Stimulated activated CD8-positive, alpha-beta memory T cell treated with anti-CD3 and anti-CD28 coated beads, Interleukin-7, amount 100 ng/mL, for 48 hours (primary cell): ENCODE results near the gene CLSTN2.

Source experiments
- DNase-seq, 2 donors: peaks; one replicate each; pipeline ENCODE4 v3.0.0-alpha.2; 2020; ENCODE audit warnings: low read depth in 1 of 2; ENCODE audit errors: extremely low read depth in 1 of 2

CLSTN2 gene

GRCh38 chr3:140268103-140268502 lies 333.1 kb downstream of the CLSTN2 start:
- DNase-seq: no peak

DNA sequence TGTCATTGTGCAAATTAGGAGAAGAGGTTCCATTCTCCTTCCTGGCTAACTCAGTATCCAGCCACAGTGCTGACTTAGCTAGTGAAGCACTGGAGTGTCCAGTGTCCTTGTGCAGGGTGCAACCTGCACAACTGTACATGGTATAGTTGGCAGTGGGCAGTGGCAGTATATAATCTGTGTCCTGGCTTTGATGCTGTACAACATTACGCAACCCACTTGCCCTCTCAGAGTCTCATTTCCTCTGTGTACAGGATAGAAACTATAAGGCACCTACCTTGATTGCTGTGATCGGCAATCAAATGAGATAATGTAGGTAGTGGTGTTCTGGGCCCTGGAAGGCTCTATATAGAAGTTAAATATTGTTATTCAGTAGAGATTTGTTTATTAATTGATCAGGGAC lies 333.6 kb downstream of the CLSTN2 start:
- no peak for DNase-seq

GRCh38 chr3:140270329-140270728 lies 335.3 kb downstream of the CLSTN2 start:
- DNase-seq: no peak

DNA sequence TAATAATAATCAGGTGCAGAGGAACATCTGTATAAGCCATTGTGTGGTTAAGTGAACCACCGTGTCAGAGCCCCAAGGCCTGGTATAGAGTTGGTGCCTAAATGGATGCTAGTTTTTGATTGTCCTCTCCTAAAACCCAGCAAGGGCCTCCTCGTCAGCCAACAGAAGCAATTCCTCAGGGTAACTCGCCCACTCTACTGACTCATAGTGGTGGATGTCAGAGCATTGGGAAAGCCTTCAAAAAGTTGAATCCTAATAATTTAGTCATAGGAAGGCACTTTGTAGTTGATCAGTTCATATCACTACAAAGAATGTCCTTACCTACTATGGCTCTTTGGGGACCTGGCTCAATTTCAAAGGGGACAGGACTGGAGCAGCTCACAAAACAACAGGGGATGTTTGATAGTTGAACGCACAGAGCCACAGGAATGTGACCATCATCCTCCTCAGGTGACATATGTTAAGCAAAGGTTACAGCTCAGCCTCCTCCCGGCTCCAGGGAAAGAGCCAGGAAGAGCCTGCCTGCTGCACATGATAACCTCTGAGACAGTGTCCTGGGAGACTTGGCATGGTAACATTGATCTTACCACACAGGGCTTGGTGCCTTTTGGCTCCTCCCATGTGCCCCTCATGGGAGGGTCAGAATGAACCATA lies 338.7 kb downstream of the CLSTN2 start:
- no peak for DNase-seq

DNA sequence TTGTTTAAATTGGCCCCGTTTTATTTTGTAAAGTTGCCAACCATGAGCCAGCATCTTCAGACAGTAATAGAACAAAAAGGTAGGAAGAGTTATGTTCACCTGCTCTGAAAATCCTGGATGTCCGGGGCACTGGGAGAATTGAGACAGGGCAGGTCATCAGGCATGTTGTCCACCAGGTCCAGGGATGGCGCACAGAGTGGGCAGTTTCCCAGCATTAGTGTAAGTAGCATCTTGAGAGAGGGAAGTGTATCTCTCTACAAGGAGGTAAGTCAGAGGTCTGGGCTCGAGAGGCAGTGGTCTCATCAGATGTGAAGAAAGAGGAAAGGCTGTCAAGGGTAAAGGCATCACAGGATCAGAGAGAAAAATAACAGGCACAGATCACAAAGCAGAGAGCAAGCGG lies 339.4 kb downstream of the CLSTN2 start:
- DNase-seq: no peak

DNA sequence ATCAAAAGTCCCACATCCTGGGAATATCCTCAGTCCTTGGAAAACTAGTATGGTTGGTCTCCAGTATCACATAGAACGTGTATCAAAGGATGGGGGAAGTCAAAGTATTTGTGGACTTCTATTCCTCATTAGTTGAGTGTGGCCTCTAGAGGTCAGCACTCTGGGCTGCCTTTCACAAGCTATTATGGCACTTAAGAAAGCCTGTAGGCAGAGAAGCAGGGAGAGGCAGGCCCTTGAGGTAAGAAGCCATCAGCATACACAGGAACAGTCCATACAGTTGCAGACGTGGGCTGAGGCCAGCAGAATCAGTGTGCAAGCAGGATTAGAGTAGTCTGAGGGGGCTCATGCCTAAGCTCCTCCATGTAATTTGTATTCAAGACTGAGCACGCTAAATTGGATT lies 341.7 kb downstream of the CLSTN2 start:
- DNase-seq: no peak

DNA sequence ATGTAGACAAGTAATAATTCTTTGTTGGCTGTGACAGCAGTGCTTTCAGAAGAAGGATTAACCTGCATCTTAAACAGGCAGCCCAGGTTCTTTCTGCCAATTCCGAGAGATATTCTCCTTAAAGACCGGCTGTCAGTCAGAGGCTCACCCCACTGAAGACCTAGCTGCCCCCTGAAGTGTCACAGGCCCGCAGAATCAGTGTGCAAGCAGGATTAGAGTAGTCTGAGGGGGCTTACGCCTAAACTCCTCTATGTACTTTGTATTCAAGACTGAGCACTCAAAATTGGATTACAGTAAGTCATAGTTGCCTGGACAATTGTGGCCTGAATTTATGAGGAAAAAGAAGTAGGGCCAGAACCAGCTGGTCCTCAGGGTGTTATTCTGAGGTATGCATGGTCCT lies 342.9 kb downstream of the CLSTN2 start:
- no peak for DNase-seq

- DNase-seq: no peak
Measured at GRCh38 chr3:140284372-140284771, 349.4 kb downstream of the CLSTN2 start.

DNA sequence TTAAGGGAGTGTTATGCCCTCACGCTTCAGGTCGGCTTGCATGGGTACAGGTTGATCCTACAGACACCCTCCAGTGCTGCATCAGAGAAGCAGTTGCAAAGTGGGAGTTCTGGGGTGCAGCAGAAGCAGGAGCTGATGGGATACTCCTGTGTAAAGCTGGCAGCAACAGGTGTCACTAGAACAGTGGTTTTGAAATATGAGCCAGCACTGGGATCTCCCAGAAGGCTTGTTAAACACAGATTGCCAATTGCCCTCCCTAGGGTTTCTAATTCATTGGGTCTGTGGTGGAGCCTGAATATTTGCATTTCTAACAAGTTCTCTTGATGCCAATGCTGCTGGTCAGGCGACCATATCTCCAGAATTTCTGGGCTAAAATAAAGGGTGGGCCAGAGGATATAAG lies 350.4 kb downstream of the CLSTN2 start:
- DNase-seq: no peak

DNA sequence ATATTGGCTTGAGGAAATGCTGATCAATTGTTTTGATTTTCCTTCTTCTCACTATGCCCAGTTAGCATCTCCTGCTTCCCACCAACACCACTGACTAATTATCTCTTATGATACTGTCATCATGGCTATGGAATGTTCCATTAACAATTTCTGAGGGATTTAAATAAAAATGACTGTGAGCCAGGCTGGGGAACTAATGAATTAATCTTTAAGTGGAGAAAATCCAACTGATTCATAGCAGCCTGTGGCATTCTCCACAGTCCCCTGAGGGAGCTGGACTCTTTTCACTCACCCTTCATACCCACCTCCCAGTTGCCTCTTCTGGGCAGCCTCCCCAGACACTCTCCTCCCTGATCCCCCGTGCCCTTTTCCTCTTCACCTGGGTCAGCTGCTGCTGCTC lies 353.6 kb downstream of the CLSTN2 start:
- no peak for DNase-seq

- DNase-seq: no peak
Measured at GRCh38 chr3:140290105-140290504, 355.1 kb downstream of the CLSTN2 start.

DNA sequence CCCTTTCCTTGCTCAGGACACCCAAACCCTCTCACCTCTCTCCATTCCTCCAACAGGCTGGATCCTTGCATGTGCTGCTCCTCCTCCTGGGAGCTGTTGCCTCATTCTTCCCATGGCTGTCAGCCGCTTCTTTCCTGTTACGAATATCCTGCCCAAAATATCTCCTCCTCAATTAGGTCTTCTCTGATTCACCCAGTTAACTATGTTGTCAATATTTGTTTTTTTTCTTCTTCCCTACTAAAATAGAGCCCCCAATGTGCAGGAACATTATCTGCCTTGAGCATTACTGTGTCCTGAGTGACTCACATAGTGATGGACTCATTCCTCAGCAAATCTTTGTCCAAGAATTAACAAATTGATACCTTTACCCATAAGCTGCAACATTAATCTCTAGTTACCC lies 357.2 kb downstream of the CLSTN2 start:
- no peak for DNase-seq

DNA sequence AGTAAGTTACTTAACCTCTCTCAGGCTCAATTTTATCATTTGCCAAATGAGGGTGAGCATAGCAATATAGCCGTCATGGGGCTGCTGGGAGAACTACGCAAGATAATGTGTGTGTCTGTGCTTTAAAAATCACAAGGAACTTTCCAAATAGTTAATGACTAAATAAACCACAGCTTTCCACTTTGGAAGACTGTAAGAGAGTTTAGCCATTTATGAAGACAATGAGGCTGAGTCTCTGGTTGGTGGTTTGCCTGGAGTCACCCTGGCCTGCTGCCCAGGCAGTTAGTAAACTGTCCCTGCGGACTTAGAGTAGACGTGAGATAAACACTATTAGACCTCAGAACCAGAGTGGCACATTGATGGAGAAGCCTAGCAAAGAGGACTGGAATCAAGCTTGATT lies 357.7 kb downstream of the CLSTN2 start:
- no peak for DNase-seq

DNA sequence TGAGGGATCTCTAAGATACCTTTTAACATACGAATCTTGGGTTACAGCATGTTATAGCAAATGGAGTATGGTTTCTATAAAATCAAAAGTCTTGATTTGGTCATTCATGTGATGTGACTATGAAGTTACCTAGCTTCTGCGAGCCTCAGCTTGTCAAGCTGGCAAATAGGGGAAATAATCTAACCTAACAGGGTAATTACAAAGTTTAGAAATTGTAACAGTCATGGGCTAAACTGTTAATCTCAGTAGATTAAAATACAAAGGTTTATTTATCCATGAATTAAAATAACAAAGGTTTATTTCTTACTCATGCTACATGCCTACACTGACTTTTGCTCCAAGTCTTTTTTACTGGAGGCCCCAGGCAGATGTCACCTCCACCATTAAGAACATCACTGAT lies 359.1 kb downstream of the CLSTN2 start:
- DNase-seq: no peak

DNA sequence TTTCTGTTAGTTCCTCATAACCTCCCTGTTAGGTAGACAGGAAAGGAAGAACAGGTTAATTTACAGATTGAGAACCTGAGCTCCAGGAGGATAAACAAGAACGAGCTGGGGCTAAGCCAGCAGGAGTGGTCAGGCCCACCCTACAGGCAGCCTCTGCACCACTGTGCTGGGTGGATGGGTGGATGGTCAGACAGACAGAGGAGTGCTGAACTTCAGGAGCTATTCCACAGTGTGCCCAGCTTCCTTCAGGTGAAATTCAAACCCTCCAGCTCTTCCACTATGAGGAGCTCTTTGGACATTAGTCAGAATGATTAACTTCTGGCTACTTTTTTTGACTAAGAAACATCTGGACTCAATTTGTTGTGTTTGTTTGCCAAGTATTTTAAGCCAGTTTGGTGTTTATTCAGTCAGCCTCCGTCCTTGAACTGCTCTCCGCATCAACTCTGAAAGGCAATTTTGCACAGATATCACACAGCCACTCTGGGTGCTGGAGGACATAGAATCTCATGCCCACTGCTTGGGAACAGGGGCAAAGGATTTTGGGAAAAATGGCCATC lies 361.9 kb downstream of the CLSTN2 start:
- no peak for DNase-seq

- DNase-seq: no peak
Measured at GRCh38 chr3:140298043-140298442, 363.1 kb downstream of the CLSTN2 start.

GRCh38 chr3:140298569-140299070 lies 363.6 kb downstream of the CLSTN2 start:
- DNase-seq: no peak

GRCh38 chr3:140303875-140304274 lies 368.9 kb downstream of the CLSTN2 start:
- DNase-seq: no peak

- DNase-seq: no peak
Measured at GRCh38 chr3:140308535-140308934, 373.6 kb downstream of the CLSTN2 start.

DNA sequence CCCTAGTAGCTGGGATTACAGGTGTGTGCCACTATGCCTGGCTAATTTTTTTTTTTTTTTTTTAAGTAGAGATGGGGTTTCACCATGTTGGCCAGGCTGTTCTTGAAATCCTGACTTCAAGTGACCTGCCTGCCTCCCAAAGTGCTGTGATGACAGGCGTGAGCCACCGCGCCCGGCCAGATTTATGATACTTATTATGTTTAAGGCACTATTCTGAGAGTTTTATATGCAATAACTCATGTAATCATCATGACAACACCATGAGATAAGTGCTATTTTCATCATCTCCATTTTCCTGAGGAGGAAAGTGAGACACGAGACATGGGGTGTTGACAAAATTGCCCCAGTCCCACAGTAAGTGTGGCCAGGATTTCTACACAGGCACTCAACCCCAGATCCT lies 376.4 kb downstream of the CLSTN2 start:
- DNase-seq: no peak

DNA sequence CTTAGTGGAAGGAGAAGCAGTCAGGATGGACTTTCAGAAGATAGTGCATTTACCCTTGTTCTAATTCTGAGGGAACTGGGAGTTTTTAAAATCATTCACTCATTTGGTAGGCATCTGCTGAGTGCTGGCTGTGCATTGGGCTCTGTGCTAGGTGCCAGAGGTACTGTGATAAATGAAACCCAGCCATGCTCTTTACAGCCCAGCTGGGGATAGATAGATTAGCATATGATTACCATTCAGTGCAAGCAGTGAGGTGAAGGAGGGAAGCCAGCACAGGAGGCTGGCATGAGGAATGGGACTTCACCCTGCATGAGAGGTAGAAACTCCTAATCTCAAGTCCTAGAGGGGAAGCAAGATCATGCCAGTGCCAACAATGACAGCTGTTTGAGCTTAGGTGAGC lies 381.0 kb downstream of the CLSTN2 start:
- no peak for DNase-seq

DNA sequence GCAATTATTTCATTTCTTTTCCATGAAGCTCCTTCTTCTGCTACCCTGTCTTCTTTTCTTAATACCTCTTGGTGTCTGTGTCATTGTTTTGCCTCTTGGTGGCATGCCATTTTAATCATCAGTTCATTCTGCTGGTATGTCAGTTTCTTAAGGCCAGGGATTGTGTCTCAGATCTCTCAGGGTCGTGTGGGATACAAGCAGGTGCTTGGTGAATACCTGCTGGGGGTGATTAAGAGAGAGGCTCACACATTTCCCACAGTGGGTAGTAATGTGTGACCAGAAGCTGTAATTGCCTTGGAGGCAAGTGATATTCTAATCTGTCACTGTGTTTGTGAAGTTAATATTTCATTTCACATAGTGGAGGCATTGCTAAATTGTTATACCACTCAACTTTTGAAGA lies 381.5 kb downstream of the CLSTN2 start:
- no peak for DNase-seq

DNA sequence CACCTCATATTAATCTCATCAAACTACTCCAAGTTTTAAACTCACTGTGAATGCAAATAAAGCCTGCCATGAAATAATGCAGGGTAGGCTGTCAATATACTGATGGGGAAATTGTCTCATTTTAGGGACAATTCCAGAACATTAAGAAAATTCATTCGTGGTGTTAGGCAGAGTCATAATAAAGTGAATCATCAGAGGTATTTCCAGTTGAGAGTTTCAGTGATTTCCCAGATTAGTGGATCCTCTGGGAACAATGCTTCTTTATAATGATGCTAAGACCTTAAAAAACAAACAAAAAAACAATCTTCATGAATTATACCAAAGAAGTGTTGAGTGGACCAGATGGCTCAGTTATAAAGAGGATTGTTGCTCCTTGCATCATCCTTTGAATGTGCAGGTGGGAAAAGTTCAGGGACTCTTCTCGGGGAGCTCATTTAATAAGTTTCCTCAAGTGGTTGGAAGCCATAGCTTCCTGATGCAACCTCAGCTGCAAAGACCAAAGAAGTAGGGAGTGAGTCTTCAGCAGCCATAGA lies 381.9 kb downstream of the CLSTN2 start:
- DNase-seq: no peak
